HL-60 (cell line): ENCODE results near the gene TCP1.

ENCODE experiments used
- CTCF ChIP-seq: IDR thresholded peaks from one replicate; pipeline ENCODE4 v1.5.1; 2011; ENCODE audit warnings: low read length, control low read depth, inconsistent platforms; ENCODE audit not compliant: insufficient read depth
- REST ChIP-seq: IDR thresholded peaks from 2 replicates; pipeline ENCODE4 v1.6.1; 2012; ENCODE audit warnings: low read depth; ENCODE audit not compliant: insufficient replicate concordance

GRCh38 chr6:159729598-159730331, 59.6 kb downstream of the TCP1 start:
- no peak for TF ChIP-seq REST
- TF ChIP-seq CTCF: no peak
